GM23338 (cell line): ENCODE data around the gene XPC. TPM values are rescaled to one million over a fixed set of nuclear protein-coding genes. Genes with fewer than 3 reads are reported as not detected.

ENCODE experiments used
- ATAC-seq: fragments of 200-7000 bp; cut with Tn5 transposase; 3 replicates; pipeline ENCODE4 v1.9.1; 2020
- DNase-seq: peaks from one replicate; pipeline ENCODE4 v3.0.0-alpha.2; 2015; ENCODE audit warnings: low spot score
- H2AFZ ChIP-seq: fragments of 200-600 bp; sonication (generic); 2 replicates; pipeline ENCODE4 v1.8.0; 2016; ENCODE audit warnings: antibody characterized with exemption, mild to moderate bottlenecking, moderate library complexity
- H3F3A ChIP-seq: fragments of 200-600 bp; sonication (generic); replicated peaks from 2 replicates; pipeline ENCODE4 v1.8.0; 2017; ENCODE audit warnings: antibody characterized with exemption, mixed run types, low read depth
- H3K27ac ChIP-seq: fragments of 200-600 bp; sonication (generic); 2 replicates; pipeline ENCODE4 v1.6.1; 2016; ENCODE audit warnings: low read depth
- H3K27me3 ChIP-seq: fragments of 200-600 bp; sonication (generic); 2 replicates; pipeline ENCODE4 v1.8.0; 2016; ENCODE audit warnings: mild to moderate bottlenecking, mixed run types, moderate library complexity; ENCODE audit not compliant: insufficient read depth
- H3K36me3 ChIP-seq: fragments of 200-600 bp; sonication (generic); 2 replicates; pipeline ENCODE4 v1.8.0; 2016; ENCODE audit warnings: mild to moderate bottlenecking; ENCODE audit not compliant: insufficient read depth
- H3K4me1 ChIP-seq: fragments of 200-600 bp; sonication (generic); 2 replicates; pipeline ENCODE4 v1.8.0; 2016; ENCODE audit warnings: mild to moderate bottlenecking, moderate library complexity; ENCODE audit not compliant: insufficient read depth
- H3K4me2 ChIP-seq: fragments of 200-600 bp; sonication (generic); 2 replicates; pipeline ENCODE4 v1.7.1; 2017; ENCODE audit warnings: mixed run types
- H3K4me3 ChIP-seq: fragments of 200-600 bp; sonication (generic); 2 replicates; pipeline ENCODE4 v1.6.1; 2016; ENCODE audit warnings: mixed run types
- H3K79me2 ChIP-seq: fragments of 200-600 bp; sonication (generic); replicated peaks from 2 replicates; pipeline ENCODE4 v1.8.0; 2017; ENCODE audit warnings: mild to moderate bottlenecking; ENCODE audit not compliant: insufficient read depth
- H3K9me2 ChIP-seq: fragments of 200-600 bp; sonication (generic); 2 replicates; pipeline ENCODE4 v1.8.0; 2017; ENCODE audit not compliant: insufficient read depth
- H4K20me1 ChIP-seq: fragments of 200-600 bp; sonication (generic); replicated peaks from 2 replicates; pipeline ENCODE4 v1.8.0; 2017; ENCODE audit warnings: mild to moderate bottlenecking; ENCODE audit not compliant: insufficient read depth
- H3K27ac Mint-ChIP-seq: 2 replicates; pipeline ENCODE4 v1.8.0; 2020; ENCODE audit warnings: inconsistent platforms, mild to moderate bottlenecking, moderate library complexity, mixed read lengths
- H3K27me3 Mint-ChIP-seq: 3 replicates; pipeline ENCODE4 v1.8.0; 2022; ENCODE audit warnings: low read depth, mild to moderate bottlenecking, moderate library complexity, mixed read lengths, inconsistent platforms; ENCODE audit not compliant: insufficient read depth, poor library complexity
- H3K36me3 Mint-ChIP-seq: 3 replicates; pipeline ENCODE4 v1.8.0; 2021; ENCODE audit warnings: low read depth, mild to moderate bottlenecking, inconsistent platforms, moderate library complexity, mixed read lengths
- H3K4me1 Mint-ChIP-seq: 3 replicates; pipeline ENCODE4 v1.8.0; 2020; ENCODE audit warnings: mild to moderate bottlenecking, inconsistent platforms, mixed read lengths
- H3K4me3 Mint-ChIP-seq: 3 replicates; pipeline ENCODE4 v1.8.0; 2021; ENCODE audit warnings: moderate library complexity, mild to moderate bottlenecking, inconsistent platforms, mixed read lengths
- H3K9me3 Mint-ChIP-seq: 3 replicates; pipeline ENCODE4 v1.8.0; 2020; ENCODE audit warnings: moderate library complexity, mild to moderate bottlenecking, inconsistent platforms, mixed read lengths
- CREB1 ChIP-seq: fragments of 250-450 bp; sonication (Bioruptor Pico); IDR thresholded peaks from 2 replicates; pipeline ENCODE4 v1.5.0; 2020; ENCODE audit warnings: low read depth, mild to moderate bottlenecking, moderate library complexity
- ETS1 ChIP-seq: IDR thresholded peaks from 2 replicates; pipeline ENCODE4 v1.6.1; 2016; ENCODE audit warnings: antibody characterized with exemption
- EZH2 ChIP-seq: fragments of 200-600 bp; sonication (generic); IDR thresholded peaks from one replicate; pipeline ENCODE4 v1.8.0; 2017; ENCODE audit warnings: antibody characterized with exemption, mild to moderate bottlenecking, low read depth; ENCODE audit not compliant: unreplicated experiment
- EZH2phosphoT487 ChIP-seq: fragments of 200-600 bp; sonication (generic); IDR thresholded peaks from one replicate; pipeline ENCODE4 v1.8.1; 2018; ENCODE audit warnings: antibody characterized with exemption; ENCODE audit not compliant: unreplicated experiment
- JUNB ChIP-seq: IDR thresholded peaks from one replicate; pipeline ENCODE4 v1.6.1; 2016; ENCODE audit warnings: antibody characterized with exemption; ENCODE audit not compliant: unreplicated experiment
- NANOG ChIP-seq: IDR thresholded peaks from 2 replicates; pipeline ENCODE4 v1.6.1; 2016; ENCODE audit warnings: antibody characterized with exemption, borderline replicate concordance
- POLR2AphosphoS5 ChIP-seq: IDR thresholded peaks from 2 replicates; pipeline ENCODE4 v1.6.1; 2016; ENCODE audit warnings: antibody characterized with exemption, low read depth
- STAT1 ChIP-seq: IDR thresholded peaks from one replicate; pipeline ENCODE4 v1.6.1; 2016; ENCODE audit warnings: antibody characterized with exemption; ENCODE audit not compliant: unreplicated experiment
- ZNF114 ChIP-seq: fragments of 250-450 bp; sonication (Bioruptor Pico); IDR thresholded peaks from 2 replicates; pipeline ENCODE4 v1.5.0; 2020; ENCODE audit warnings: mild to moderate bottlenecking, moderate library complexity
- ZNF331 ChIP-seq: fragments of 250-450 bp; sonication (Bioruptor Pico); IDR thresholded peaks from 2 replicates; pipeline ENCODE4 v1.5.0; 2020; ENCODE audit warnings: low read depth, mild to moderate bottlenecking, moderate library complexity
- polyA plus RNA-seq: library from polyadenylated mRNA; unstranded; fragments of >200 nt; fragmentation: Nextera tagmentation; extraction: Ambion mirVana; gene quantifications from 2 replicates; pipeline ENCODE4 v1.2.1, GENCODE V29; 2016
- total RNA-seq: library from RNA; depleted of rRNA; stranded (reverse); fragments of >200 nt; shearing (Covaris generic); gene quantifications from 2 replicates; pipeline ENCODE4 v1.2.3, GENCODE V29; 2014
- TF ChIP-seq, protein P1 (sequence below), 2 experiments: fragments of 200-600 bp in 1 of 2; sonication (generic) in 1 of 2; conservative IDR thresholded peaks; 2 replicates each; pipeline versions ENCODE4 v1.5.1 to v1.6.1; 2016 to 2017; ENCODE audit warnings: antibody characterized with exemption in 2 of 2, low read depth in 2 of 2, mild to moderate bottlenecking in 2 of 2, moderate library complexity in 1 of 2

Gene XPC
- total and polyA plus RNA-seq, 2 experiments from 2014 or later = 34.9 to 41.5 TPM

DNA sequence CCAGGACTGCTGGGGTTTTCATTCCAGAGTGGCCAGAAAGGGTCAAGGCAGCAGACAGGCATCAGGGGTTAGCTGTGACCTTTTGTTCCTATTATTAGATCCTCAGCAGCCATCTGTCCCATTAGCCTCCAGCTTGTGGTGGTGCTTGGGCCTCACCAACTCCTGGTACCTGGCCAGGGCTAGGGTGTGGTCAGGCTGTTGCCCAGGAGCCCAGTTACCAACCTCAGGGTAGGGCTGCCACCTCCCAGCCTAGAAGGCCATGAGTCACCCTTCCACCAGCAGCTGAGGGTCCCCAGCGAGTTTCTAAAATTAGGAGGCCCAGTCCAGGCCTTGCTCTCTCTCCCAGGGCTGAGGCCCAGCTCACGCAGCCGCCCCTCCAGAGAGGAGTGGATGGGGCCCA lies 41.4 kb downstream of the XPC start (continued):
- TF ChIP-seq, protein P1, sequence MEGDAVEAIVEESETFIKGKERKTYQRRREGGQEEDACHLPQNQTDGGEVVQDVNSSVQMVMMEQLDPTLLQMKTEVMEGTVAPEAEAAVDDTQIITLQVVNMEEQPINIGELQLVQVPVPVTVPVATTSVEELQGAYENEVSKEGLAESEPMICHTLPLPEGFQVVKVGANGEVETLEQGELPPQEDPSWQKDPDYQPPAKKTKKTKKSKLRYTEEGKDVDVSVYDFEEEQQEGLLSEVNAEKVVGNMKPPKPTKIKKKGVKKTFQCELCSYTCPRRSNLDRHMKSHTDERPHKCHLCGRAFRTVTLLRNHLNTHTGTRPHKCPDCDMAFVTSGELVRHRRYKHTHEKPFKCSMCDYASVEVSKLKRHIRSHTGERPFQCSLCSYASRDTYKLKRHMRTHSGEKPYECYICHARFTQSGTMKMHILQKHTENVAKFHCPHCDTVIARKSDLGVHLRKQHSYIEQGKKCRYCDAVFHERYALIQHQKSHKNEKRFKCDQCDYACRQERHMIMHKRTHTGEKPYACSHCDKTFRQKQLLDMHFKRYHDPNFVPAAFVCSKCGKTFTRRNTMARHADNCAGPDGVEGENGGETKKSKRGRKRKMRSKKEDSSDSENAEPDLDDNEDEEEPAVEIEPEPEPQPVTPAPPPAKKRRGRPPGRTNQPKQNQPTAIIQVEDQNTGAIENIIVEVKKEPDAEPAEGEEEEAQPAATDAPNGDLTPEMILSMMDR (conservative IDR thresholded peaks at IDR 0.05; ENCODE audit: low read depth in 2 of 2) = no peak

DNA sequence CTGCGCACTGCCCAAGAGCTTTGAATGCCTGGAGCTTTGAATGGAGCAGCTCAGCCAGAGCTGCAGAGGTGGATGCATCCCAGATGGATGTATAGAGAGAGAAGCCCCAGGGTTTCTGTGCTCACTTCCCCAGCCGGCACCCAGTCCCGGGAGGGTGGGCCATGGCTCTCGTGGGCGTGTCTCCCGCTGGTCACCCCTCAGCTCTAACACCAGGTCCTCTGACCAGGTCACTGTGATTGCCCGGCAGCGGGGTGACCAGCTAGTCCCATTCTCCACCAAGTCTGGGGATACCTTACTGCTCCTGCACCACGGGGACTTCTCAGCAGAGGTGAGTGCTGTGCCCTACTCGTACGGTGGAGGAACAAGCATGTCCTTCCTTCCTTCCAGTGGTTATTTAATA lies 42.8 kb downstream of the XPC start:
- Mint-ChIP-seq H3K27me3 (peaks cover 9% of the 10 kb centered on the region), H3K27ac (no peak overlapping the region), H3K4me1 (no peaks in the 10 kb centered on the region; the same call in 2 of the 3 replicates), H3K4me3 (no peak overlapping the region), H3K36me3 (peaks cover 69% of the 10 kb centered on the region), H3K9me3 (no peaks in the 10 kb centered on the region)
- Histone ChIP-seq H3K27me3 (no peaks in the 10 kb centered on the region), H3F3A (no peaks in the 10 kb centered on the region), H3K4me1 (no peaks in the 10 kb centered on the region), H3K9me2 (no peaks in the 10 kb centered on the region), H4K20me1 (no peaks in the 10 kb centered on the region), H3K79me2 (no peaks in the 10 kb centered on the region), H3K4me3 (no peak overlapping the region), H2AFZ (no peak overlapping the region), H3K27ac (no peak overlapping the region), H3K36me3 (peaks cover 4% of the 10 kb centered on the region; the same call in 1 of the 2 replicates), H3K4me2 (no peak overlapping the region)
- ATAC-seq (no peak), DNase-seq (no peak)
- no peak for TF ChIP-seq STAT1
- no peak for TF ChIP-seq ZNF331

GRCh38 chr3:14134291-14134690 lies 44.1 kb downstream of the XPC start:
- no peaks in the 10 kb centered on the region for H3K9me2 ChIP-seq
- no peak overlapping the region for H3K27ac Mint-ChIP-seq
- no peaks in the 10 kb centered on the region for H3K4me1 ChIP-seq
- H3K4me2 ChIP-seq = no peak overlapping the region
- H4K20me1 ChIP-seq = no peaks in the 10 kb centered on the region
- peaks cover 71% of the 10 kb centered on the region for H3K36me3 Mint-ChIP-seq
- no peak overlapping the region for H3K4me3 ChIP-seq
- H3K4me1 Mint-ChIP-seq = no peaks in the 10 kb centered on the region; the same call in 2 of the 3 replicates
- no peaks in the 10 kb centered on the region for H3K27me3 ChIP-seq
- no peaks in the 10 kb centered on the region for H3F3A ChIP-seq
- no peak overlapping the region for H3K4me3 Mint-ChIP-seq
- no peak overlapping the region for H2AFZ ChIP-seq
- no peaks in the 10 kb centered on the region for H3K9me3 Mint-ChIP-seq
- no peaks in the 10 kb centered on the region for H3K79me2 ChIP-seq
- peaks cover 8% of the 10 kb centered on the region for H3K36me3 ChIP-seq
- DNase-seq (no peak), ATAC-seq (no peak)
- peaks cover 9% of the 10 kb centered on the region for H3K27me3 Mint-ChIP-seq
- no peak overlapping the region for H3K27ac ChIP-seq
- TF ChIP-seq ZNF114 (CRISPR knock-in tag) (no peak), STAT1 (no peak), EZH2phosphoT487 (no peak), ZNF331 (no peak), ETS1 (no peak), JUNB (no peak), POLR2AphosphoS5 (no peak), EZH2 (no peak), NANOG (no peak), CREB1 (CRISPR knock-in tag) (no peak)
- TF ChIP-seq, protein P1 (conservative IDR thresholded peaks at IDR 0.05; ENCODE audit: low read depth in 2 of 2) = no peak
